Measurements from ENCODE around the gene ZNF836.

Gene ZNF836

DNA sequence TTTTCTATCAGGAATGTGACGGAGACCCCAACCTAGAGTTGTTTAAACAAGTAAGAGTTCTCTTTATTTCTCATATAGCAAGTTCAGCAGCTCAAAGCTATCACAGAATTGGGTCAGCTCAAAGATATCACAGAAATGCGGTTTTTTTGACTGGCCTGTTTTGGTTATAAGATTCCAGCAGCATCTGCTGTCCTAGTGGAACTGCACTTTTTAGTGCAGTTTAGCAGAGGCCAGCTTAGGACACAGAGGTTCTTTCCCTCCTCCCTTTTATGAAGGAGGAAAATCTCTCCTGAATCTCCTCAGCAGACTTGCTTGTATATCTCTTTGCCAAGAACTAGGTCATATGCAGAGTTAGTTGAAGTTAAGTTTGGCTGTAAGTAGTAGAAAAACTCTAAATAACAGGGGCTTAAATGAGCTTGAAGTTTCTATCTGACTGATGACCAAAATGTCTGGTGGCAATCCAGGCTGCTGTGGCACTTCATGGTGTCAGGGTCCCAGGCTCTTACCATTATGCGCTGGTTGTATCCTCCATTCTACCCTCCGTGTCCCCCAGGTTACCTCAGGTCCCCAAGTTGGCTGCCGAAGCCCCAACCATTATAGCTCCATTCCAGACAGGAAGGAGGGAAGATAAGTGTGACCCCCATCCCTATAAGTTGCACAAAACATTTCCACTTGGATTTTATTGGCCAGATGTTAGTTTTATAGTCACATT, 25.0 kb upstream of the ZNF836 start:
- Mint-ChIP-seq H3K36me3 (peaks cover 80% of the 10 kb centered on the region), H3K9me3 (no peaks in the 10 kb centered on the region), H3K4me3 (no peak overlapping the region), H3K4me1 (peaks cover 56% of the 10 kb centered on the region), H3K27ac (no peak overlapping the region)
- DNase-seq (ENCODE audit: low spot score in 2 of 2) (no peak), ATAC-seq (no peak)

DNA sequence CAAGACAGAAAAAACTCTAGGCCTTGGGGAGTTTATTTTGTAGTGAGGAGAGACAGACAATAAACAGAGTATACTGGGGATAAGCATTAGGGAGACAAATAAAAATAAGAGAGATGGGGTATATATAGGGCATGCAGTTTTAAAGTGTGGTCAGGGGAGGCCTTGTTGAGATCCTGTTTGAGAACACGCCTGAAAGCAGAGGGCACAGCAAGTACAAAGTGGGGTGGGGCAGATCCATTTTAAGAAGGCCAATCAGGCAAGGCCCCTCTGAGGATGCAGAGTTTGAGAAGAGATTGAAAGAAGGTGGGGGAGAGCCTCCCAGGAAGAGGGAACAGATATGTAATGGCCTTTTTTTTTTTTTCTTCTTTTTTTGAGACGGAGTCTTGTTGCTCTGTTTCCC, 20.5 kb upstream of the ZNF836 start:
- Mint-ChIP-seq H3K36me3 (peaks cover 68% of the 10 kb centered on the region), H3K4me1 (peaks cover 55% of the 10 kb centered on the region), H3K9me3 (no peaks in the 10 kb centered on the region), H3K27ac (peak overlapping the region; percentile 100), H3K4me3 (peak overlapping the region; percentile 98)
- no peak for ATAC-seq
- no peak for DNase-seq (ENCODE audit: low spot score in 2 of 2)

- ATAC-seq (no peak), DNase-seq (ENCODE audit: low spot score in 2 of 2) (no peak)
- Mint-ChIP-seq H3K4me3 (peak overlapping the region; percentile 98), H3K9me3 (no peaks in the 10 kb centered on the region), H3K27ac (peak overlapping the region; percentile 100), H3K36me3 (peaks cover 62% of the 10 kb centered on the region), H3K4me1 (peaks cover 50% of the 10 kb centered on the region)
Measured at GRCh38 chr19:52191389-52191788, 20.0 kb upstream of the ZNF836 start.

GRCh38 chr19:52190487-52191293, 19.3 kb upstream of the ZNF836 start:
- Mint-ChIP-seq H3K27ac (peak overlapping the region; percentile 100), H3K9me3 (no peaks in the 10 kb centered on the region), H3K36me3 (peaks cover 55% of the 10 kb centered on the region), H3K4me3 (peak overlapping the region; percentile 98), H3K4me1 (peaks cover 48% of the 10 kb centered on the region)
- no peak for ATAC-seq
- DNase-seq (ENCODE audit: low spot score in 2 of 2), result no peak

GRCh38 chr19:52189735-52190486, 18.5 kb upstream of the ZNF836 start, which contains the start of gene PPP2R1A:
Gene PPP2R1A (plus strand): TSS chr19:52190052. CDS start chr19:52190097, 45 bp downstream.
- H3K9me3 Mint-ChIP-seq, result no peaks in the 10 kb centered on the region
- peak within 1 kb of the TSS; percentile 98 for H3K4me3 Mint-ChIP-seq
- H3K36me3 Mint-ChIP-seq, result peaks cover 49% of the 10 kb centered on the region
- peak within 1 kb of the TSS; percentile 100 for H3K27ac Mint-ChIP-seq
- H3K4me1 Mint-ChIP-seq, result peaks cover 47% of the 10 kb centered on the region
- peak; percentile 98 to 99 for DNase-seq (ENCODE audit: low spot score in 2 of 2)
- ATAC-seq, result peak; percentile 95

DNA sequence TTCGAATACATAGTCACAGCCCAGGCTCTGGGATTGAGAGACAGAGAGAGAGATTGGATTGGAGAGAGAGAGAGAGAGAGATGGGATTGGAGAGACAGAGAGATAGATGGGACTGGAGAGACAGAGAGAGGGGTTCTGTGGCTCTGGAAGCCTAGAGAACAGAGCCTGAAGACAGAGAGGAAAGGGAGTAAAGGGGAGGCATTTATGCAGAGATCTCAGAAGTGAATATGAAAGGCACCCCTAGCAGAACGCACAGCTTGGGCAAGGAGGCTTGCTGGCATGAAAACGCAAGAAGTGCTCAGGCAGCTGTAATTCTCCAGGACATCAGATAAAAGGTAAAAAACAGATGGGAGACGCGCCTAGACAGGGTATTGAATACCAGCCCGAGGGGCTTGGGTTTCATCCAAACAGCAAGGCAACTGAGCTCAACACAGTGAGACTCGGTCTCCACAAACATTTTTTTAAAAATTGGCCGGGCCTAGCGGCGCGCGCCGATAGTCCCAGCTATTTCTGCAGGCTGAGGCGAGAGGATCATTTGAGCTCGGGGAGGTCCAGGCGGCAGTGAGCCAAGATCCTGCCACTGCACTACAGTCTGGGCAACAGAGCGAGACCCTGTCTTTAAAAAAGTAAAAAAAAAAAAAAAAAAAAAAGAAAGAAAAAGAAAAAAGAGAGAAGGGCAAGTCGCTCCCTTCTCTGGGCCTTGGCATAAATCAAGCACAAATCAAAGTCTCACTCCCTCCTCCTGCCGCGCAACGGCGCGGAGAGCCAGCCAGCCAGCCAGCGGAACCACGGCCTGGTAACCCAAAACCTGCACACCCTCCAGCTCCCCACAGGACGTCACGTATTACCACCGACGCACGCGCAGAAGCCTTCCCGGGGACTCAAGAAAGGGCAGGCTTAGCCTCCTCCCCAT, 17.7 kb upstream of the ZNF836 start:
- DNase-seq (ENCODE audit: low spot score in 2 of 2), result peak in 1 of 2 donors; percentile 83
- Mint-ChIP-seq H3K4me3 (peak overlapping the region; percentile 98), H3K36me3 (peaks cover 41% of the 10 kb centered on the region), H3K9me3 (no peaks in the 10 kb centered on the region), H3K27ac (peak overlapping the region; percentile 100), H3K4me1 (peaks cover 39% of the 10 kb centered on the region)
- no peak for ATAC-seq

DNA sequence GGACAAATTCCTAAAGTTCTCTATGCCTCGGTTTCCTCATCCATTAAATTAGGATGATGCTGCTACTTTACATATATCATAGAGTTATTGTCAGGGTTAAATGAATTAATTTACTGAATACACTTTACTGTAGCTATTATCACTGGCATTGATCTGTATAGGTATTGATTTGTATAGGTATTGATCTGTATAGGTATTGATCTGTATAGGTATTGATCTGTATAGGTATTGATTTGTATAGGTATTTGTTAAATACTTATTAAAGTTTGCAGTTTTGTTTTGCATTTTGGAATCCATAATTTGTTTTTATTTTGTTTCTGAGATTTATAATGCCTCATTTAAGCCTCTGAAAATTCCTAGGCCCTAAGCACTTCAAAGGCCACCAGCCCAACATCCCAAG, 16.0 kb upstream of the ZNF836 start:
- H3K4me1 Mint-ChIP-seq, result peaks cover 25% of the 10 kb centered on the region
- H3K36me3 Mint-ChIP-seq, result peaks cover 24% of the 10 kb centered on the region
- no peak overlapping the region for H3K27ac Mint-ChIP-seq
- no peak overlapping the region for H3K4me3 Mint-ChIP-seq
- no peak for DNase-seq (ENCODE audit: low spot score in 2 of 2)
- H3K9me3 Mint-ChIP-seq, result no peaks in the 10 kb centered on the region
- no peak for ATAC-seq

GRCh38 chr19:52176574-52176973, 5.2 kb upstream of the ZNF836 start:
- H3K4me1 Mint-ChIP-seq, result no peaks in the 10 kb centered on the region

GRCh38 chr19:52172347-52172746, 926 bp upstream of the ZNF836 start:
- H3K36me3 Mint-ChIP-seq, result peaks cover 30% of the 10 kb centered on the region
- no peak for DNase-seq (ENCODE audit: low spot score in 2 of 2)
- no peak for ATAC-seq
- no peak overlapping the region for H3K27ac Mint-ChIP-seq
- peaks cover 16% of the 10 kb centered on the region for H3K4me1 Mint-ChIP-seq
- H3K9me3 Mint-ChIP-seq, result no peaks in the 10 kb centered on the region
- peak overlapping the region; percentile 88 for H3K4me3 Mint-ChIP-seq

More at GRCh38 chr19:52176574-52176973, 5.2 kb upstream of the ZNF836 start:
- Mint-ChIP-seq H3K4me3 (no peak overlapping the region), H3K9me3 (no peaks in the 10 kb centered on the region), H3K27ac (no peak overlapping the region), H3K36me3 (no peaks in the 10 kb centered on the region)
- ATAC-seq, result no peak
- DNase-seq (ENCODE audit: low spot score in 2 of 2), result no peak

DNA sequence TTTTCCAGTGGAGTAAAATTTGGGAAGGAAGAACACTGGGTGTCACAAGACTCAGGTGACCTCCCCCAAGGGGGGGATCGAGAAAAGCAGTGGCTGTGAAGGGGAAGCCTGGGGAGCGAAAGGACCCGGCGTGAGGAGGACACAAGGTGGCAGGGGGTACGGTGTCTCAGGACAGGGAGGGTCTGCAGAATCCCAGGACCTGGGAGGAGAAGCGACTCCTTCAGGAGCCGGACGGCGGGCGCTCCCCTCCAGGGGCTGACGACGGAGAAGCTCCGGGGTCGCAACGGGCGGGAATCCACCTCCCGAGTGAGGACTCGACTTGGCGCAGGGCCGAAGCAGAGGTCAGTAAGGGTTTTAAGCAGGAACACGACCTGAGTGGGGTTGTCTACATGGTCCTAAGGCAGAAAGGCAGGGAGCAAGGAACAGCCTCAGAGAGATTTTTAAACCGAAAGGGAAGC, 529 bp downstream of the ZNF836 start:
- Mint-ChIP-seq H3K27ac (peak overlapping the region; percentile 98), H3K4me1 (peaks cover 16% of the 10 kb centered on the region), H3K4me3 (peak overlapping the region; percentile 88), H3K9me3 (no peaks in the 10 kb centered on the region), H3K36me3 (peaks cover 45% of the 10 kb centered on the region)
- DNase-seq (ENCODE audit: low spot score in 2 of 2) (no peak), ATAC-seq (peak; percentile 35)

DNA sequence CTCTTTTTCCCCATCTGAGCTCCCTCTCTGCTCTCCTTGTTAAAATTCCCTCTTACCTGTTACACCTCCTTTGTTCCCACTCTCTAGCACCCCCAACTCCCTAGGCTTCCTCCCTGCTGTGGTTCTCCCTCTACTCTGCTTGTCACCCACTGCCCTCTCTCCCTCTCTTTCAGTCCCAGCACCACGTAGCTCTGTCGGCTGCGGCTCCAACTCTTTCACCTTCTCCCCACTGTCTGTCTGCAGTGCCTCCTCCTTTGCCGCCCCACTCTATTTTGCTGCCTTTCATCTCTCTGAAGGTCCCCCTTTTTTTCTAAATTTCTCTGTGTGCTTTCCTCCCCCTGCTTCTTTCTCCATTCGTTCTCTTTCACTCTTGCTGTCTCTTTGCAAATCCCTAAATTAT, 1.1 kb downstream of the ZNF836 start:
- DNase-seq (ENCODE audit: low spot score in 2 of 2), result no peak
- Mint-ChIP-seq H3K27ac (peak overlapping the region; percentile 98), H3K4me1 (peaks cover 16% of the 10 kb centered on the region), H3K36me3 (peaks cover 50% of the 10 kb centered on the region), H3K4me3 (peak overlapping the region; percentile 88), H3K9me3 (no peaks in the 10 kb centered on the region)
- ATAC-seq, result peak; percentile 7

GRCh38 chr19:52155596-52156359, 15.6 kb downstream of the ZNF836 start:
- H3K4me1 Mint-ChIP-seq, result no peaks in the 10 kb centered on the region
- H3K4me3 Mint-ChIP-seq, result no peak overlapping the region
- H3K27ac Mint-ChIP-seq, result no peak overlapping the region
- peaks cover 36% of the 10 kb centered on the region for H3K36me3 Mint-ChIP-seq
- DNase-seq (ENCODE audit: low spot score in 2 of 2), result no peak
- peaks cover 49% of the 10 kb centered on the region for H3K9me3 Mint-ChIP-seq
- ATAC-seq, result no peak

- no peak for DNase-seq (ENCODE audit: low spot score in 2 of 2)
- Mint-ChIP-seq H3K4me1 (no peaks in the 10 kb centered on the region), H3K27ac (no peak overlapping the region), H3K9me3 (peaks cover 11% of the 10 kb centered on the region), H3K4me3 (no peak overlapping the region), H3K36me3 (no peaks in the 10 kb centered on the region)
- no peak for ATAC-seq
Measured at GRCh38 chr19:52148256-52148655, 23.2 kb downstream of the ZNF836 start.
